ENCODE data around the gene MACROD2.

GRCh38 chr20:15289337-15289736 lies 1294.0 kb downstream of the MACROD2 start:
- TF ChIP-seq CSRNP3 (CRISPR knock-in tag; IDR thresholded peaks at IDR 0.05) (no peak), GLIS3 (CRISPR knock-in tag; IDR thresholded peaks at IDR 0.05) (no peak), ZFP30 (CRISPR knock-in tag; IDR thresholded peaks at IDR 0.05) (no peak), SNAI2 (CRISPR knock-in tag; IDR thresholded peaks at IDR 0.05) (no peak), TOX (CRISPR knock-in tag; IDR thresholded peaks at IDR 0.05; ENCODE audit: borderline replicate concordance) (no peak), ZNF8 (CRISPR knock-in tag; IDR thresholded peaks at IDR 0.05) (no peak)
